Parathyroid adenoma (tissue), 2 donors: ENCODE data around the gene ZNF333.

Source experiments
- H2AFZ ChIP-seq: fragments of 300-600 bp; sonication (generic); one replicate; pipeline ENCODE4 v1.7.0; 2017; ENCODE audit warnings: antibody characterized with exemption, mild to moderate bottlenecking
- H3K27ac ChIP-seq: fragments of 300-600 bp; sonication (generic); one replicate; pipeline ENCODE4 v1.7.0; 2017
- H3K27me3 ChIP-seq: fragments of 300-600 bp; sonication (generic); one replicate; pipeline ENCODE4 v1.7.0; 2017; ENCODE audit warnings: low read length; ENCODE audit not compliant: control insufficient read depth, insufficient read depth
- H3K36me3 ChIP-seq: fragments of 300-600 bp; sonication (generic); one replicate; pipeline ENCODE4 v1.7.0; 2017; ENCODE audit warnings: low read length; ENCODE audit not compliant: control insufficient read depth, insufficient read depth
- H3K4me1 ChIP-seq: fragments of 300-600 bp; sonication (generic); one replicate; pipeline ENCODE4 v1.7.0; 2017; ENCODE audit warnings: control low read depth
- H3K4me2 ChIP-seq: fragments of 300-600 bp; sonication (generic); one replicate; pipeline ENCODE4 v1.7.0; 2017; ENCODE audit warnings: low read length
- H3K4me3 ChIP-seq: fragments of 300-600 bp; sonication (generic); one replicate; pipeline ENCODE4 v1.7.0; 2017; ENCODE audit warnings: low read depth, low read length
- H3K79me2 ChIP-seq: fragments of 300-600 bp; sonication (generic); one replicate; pipeline ENCODE4 v1.7.0; 2017; ENCODE audit warnings: control low read depth
- H3K9ac ChIP-seq: fragments of 300-600 bp; sonication (generic); one replicate; pipeline ENCODE4 v1.7.0; 2017; ENCODE audit warnings: mild to moderate bottlenecking
- H3K9me3 ChIP-seq: fragments of 300-600 bp; sonication (generic); one replicate; pipeline ENCODE4 v1.7.0; 2017; ENCODE audit warnings: low read length; ENCODE audit not compliant: control insufficient read depth
- CTCF ChIP-seq: fragments of 300-600 bp; sonication (generic); IDR thresholded peaks from one replicate; pipeline ENCODE4 v1.7.0; 2017; ENCODE audit warnings: antibody characterized with exemption, mild to moderate bottlenecking
- donor health status: primary hyperparathyroidism.

The ZNF333 gene

GRCh38 chr19:14703833-14704232 is 14.0 kb downstream of the ZNF333 start:
- no peak overlapping the region for H2AFZ ChIP-seq
- H3K27ac ChIP-seq: no peak overlapping the region
- H3K4me3 ChIP-seq: no peak overlapping the region
- TF ChIP-seq CTCF: no peak
- no peaks in the 10 kb centered on the region for H3K4me1 ChIP-seq
- no peaks in the 10 kb centered on the region for H3K27me3 ChIP-seq
- H3K9ac ChIP-seq: no peak overlapping the region
- H3K4me2 ChIP-seq: no peak overlapping the region
- H3K79me2 ChIP-seq: no peaks in the 10 kb centered on the region
- H3K9me3 ChIP-seq: no peaks in the 10 kb centered on the region
- no peaks in the 10 kb centered on the region for H3K36me3 ChIP-seq

- no peak for TF ChIP-seq CTCF
- no peak overlapping the region for H3K4me2 ChIP-seq
- H3K79me2 ChIP-seq: no peaks in the 10 kb centered on the region
- H3K4me1 ChIP-seq: no peaks in the 10 kb centered on the region
- no peak overlapping the region for H2AFZ ChIP-seq
- no peak overlapping the region for H3K4me3 ChIP-seq
- H3K27ac ChIP-seq: no peak overlapping the region
- no peaks in the 10 kb centered on the region for H3K27me3 ChIP-seq
- H3K9ac ChIP-seq: no peak overlapping the region
- no peaks in the 10 kb centered on the region for H3K36me3 ChIP-seq
- H3K9me3 ChIP-seq: no peaks in the 10 kb centered on the region
Observed at GRCh38 chr19:14704450-14704849, 14.6 kb downstream of the ZNF333 start.

- Histone ChIP-seq H3K36me3 (peaks cover 7% of the 10 kb centered on the region), H3K4me3 (no peak overlapping the region), H2AFZ (no peak overlapping the region), H3K9ac (no peak overlapping the region), H3K4me1 (no peaks in the 10 kb centered on the region), H3K4me2 (no peak overlapping the region), H3K79me2 (no peaks in the 10 kb centered on the region), H3K9me3 (peaks cover 4% of the 10 kb centered on the region), H3K27ac (no peak overlapping the region), H3K27me3 (no peaks in the 10 kb centered on the region)
- no peak for TF ChIP-seq CTCF
Observed at GRCh38 chr19:14715841-14716240, 26.0 kb downstream of the ZNF333 start.

GRCh38 chr19:14718522-14719116 is 28.8 kb downstream of the ZNF333 start:
- Histone ChIP-seq H3K36me3 (peaks cover 7% of the 10 kb centered on the region), H3K27me3 (no peaks in the 10 kb centered on the region), H3K79me2 (no peaks in the 10 kb centered on the region), H3K9me3 (peaks cover 4% of the 10 kb centered on the region), H3K4me1 (no peaks in the 10 kb centered on the region), H3K9ac (no peak overlapping the region), H2AFZ (no peak overlapping the region), H3K4me2 (no peak overlapping the region), H3K4me3 (no peak overlapping the region), H3K27ac (no peak overlapping the region)
- no peak for TF ChIP-seq CTCF

- no peaks in the 10 kb centered on the region for H3K79me2 ChIP-seq
- no peak overlapping the region for H3K27ac ChIP-seq
- no peak overlapping the region for H3K4me2 ChIP-seq
- no peaks in the 10 kb centered on the region for H3K4me1 ChIP-seq
- H3K9me3 ChIP-seq: peaks cover 4% of the 10 kb centered on the region
- H3K9ac ChIP-seq: no peak overlapping the region
- H2AFZ ChIP-seq: no peak overlapping the region
- no peak overlapping the region for H3K4me3 ChIP-seq
- no peak for TF ChIP-seq CTCF
- H3K36me3 ChIP-seq: peaks cover 7% of the 10 kb centered on the region
- no peaks in the 10 kb centered on the region for H3K27me3 ChIP-seq
Observed at GRCh38 chr19:14719162-14719561, 29.3 kb downstream of the ZNF333 start.
